GM23338 (cell line): ENCODE measurements around the gene G6PC2. TPM values are rescaled to one million over a fixed set of nuclear protein-coding genes. Genes with fewer than 3 reads are reported as not detected.

ENCODE experiments used
- ATAC-seq: fragments of 200-7000 bp; cut with Tn5 transposase; 3 replicates; pipeline ENCODE4 v1.9.1; 2020
- DNase-seq: peaks from one replicate; pipeline ENCODE4 v3.0.0-alpha.2; 2015; ENCODE audit warnings: low spot score
- H2AFZ ChIP-seq: fragments of 200-600 bp; sonication (generic); 2 replicates; pipeline ENCODE4 v1.8.0; 2016; ENCODE audit warnings: antibody characterized with exemption, mild to moderate bottlenecking, moderate library complexity
- H3F3A ChIP-seq: fragments of 200-600 bp; sonication (generic); replicated peaks from 2 replicates; pipeline ENCODE4 v1.8.0; 2017; ENCODE audit warnings: antibody characterized with exemption, mixed run types, low read depth
- H3K27ac ChIP-seq: fragments of 200-600 bp; sonication (generic); 2 replicates; pipeline ENCODE4 v1.6.1; 2016; ENCODE audit warnings: low read depth
- H3K27me3 ChIP-seq: fragments of 200-600 bp; sonication (generic); 2 replicates; pipeline ENCODE4 v1.8.0; 2016; ENCODE audit warnings: mild to moderate bottlenecking, mixed run types, moderate library complexity; ENCODE audit not compliant: insufficient read depth
- H3K36me3 ChIP-seq: fragments of 200-600 bp; sonication (generic); 2 replicates; pipeline ENCODE4 v1.8.0; 2016; ENCODE audit warnings: mild to moderate bottlenecking; ENCODE audit not compliant: insufficient read depth
- H3K4me1 ChIP-seq: fragments of 200-600 bp; sonication (generic); 2 replicates; pipeline ENCODE4 v1.8.0; 2016; ENCODE audit warnings: mild to moderate bottlenecking, moderate library complexity; ENCODE audit not compliant: insufficient read depth
- H3K4me2 ChIP-seq: fragments of 200-600 bp; sonication (generic); 2 replicates; pipeline ENCODE4 v1.7.1; 2017; ENCODE audit warnings: mixed run types
- H3K4me3 ChIP-seq: fragments of 200-600 bp; sonication (generic); 2 replicates; pipeline ENCODE4 v1.6.1; 2016; ENCODE audit warnings: mixed run types
- H3K79me2 ChIP-seq: fragments of 200-600 bp; sonication (generic); replicated peaks from 2 replicates; pipeline ENCODE4 v1.8.0; 2017; ENCODE audit warnings: mild to moderate bottlenecking; ENCODE audit not compliant: insufficient read depth
- H3K9me2 ChIP-seq: fragments of 200-600 bp; sonication (generic); 2 replicates; pipeline ENCODE4 v1.8.0; 2017; ENCODE audit not compliant: insufficient read depth
- H4K20me1 ChIP-seq: fragments of 200-600 bp; sonication (generic); replicated peaks from 2 replicates; pipeline ENCODE4 v1.8.0; 2017; ENCODE audit warnings: mild to moderate bottlenecking; ENCODE audit not compliant: insufficient read depth
- H3K27ac Mint-ChIP-seq: 2 replicates; pipeline ENCODE4 v1.8.0; 2020; ENCODE audit warnings: inconsistent platforms, mild to moderate bottlenecking, moderate library complexity, mixed read lengths
- H3K27me3 Mint-ChIP-seq: 3 replicates; pipeline ENCODE4 v1.8.0; 2022; ENCODE audit warnings: low read depth, mild to moderate bottlenecking, moderate library complexity, mixed read lengths, inconsistent platforms; ENCODE audit not compliant: insufficient read depth, poor library complexity
- H3K36me3 Mint-ChIP-seq: 3 replicates; pipeline ENCODE4 v1.8.0; 2021; ENCODE audit warnings: low read depth, mild to moderate bottlenecking, inconsistent platforms, moderate library complexity, mixed read lengths
- H3K4me1 Mint-ChIP-seq: 3 replicates; pipeline ENCODE4 v1.8.0; 2020; ENCODE audit warnings: mild to moderate bottlenecking, inconsistent platforms, mixed read lengths
- H3K4me3 Mint-ChIP-seq: 3 replicates; pipeline ENCODE4 v1.8.0; 2021; ENCODE audit warnings: moderate library complexity, mild to moderate bottlenecking, inconsistent platforms, mixed read lengths
- H3K9me3 Mint-ChIP-seq: 3 replicates; pipeline ENCODE4 v1.8.0; 2020; ENCODE audit warnings: moderate library complexity, mild to moderate bottlenecking, inconsistent platforms, mixed read lengths
- CREB1 ChIP-seq: fragments of 250-450 bp; sonication (Bioruptor Pico); IDR thresholded peaks from 2 replicates; pipeline ENCODE4 v1.5.0; 2020; ENCODE audit warnings: low read depth, mild to moderate bottlenecking, moderate library complexity
- EZH2 ChIP-seq: fragments of 200-600 bp; sonication (generic); IDR thresholded peaks from one replicate; pipeline ENCODE4 v1.8.0; 2017; ENCODE audit warnings: antibody characterized with exemption, mild to moderate bottlenecking, low read depth; ENCODE audit not compliant: unreplicated experiment
- EZH2phosphoT487 ChIP-seq: fragments of 200-600 bp; sonication (generic); IDR thresholded peaks from one replicate; pipeline ENCODE4 v1.8.1; 2018; ENCODE audit warnings: antibody characterized with exemption; ENCODE audit not compliant: unreplicated experiment
- JUNB ChIP-seq: IDR thresholded peaks from one replicate; pipeline ENCODE4 v1.6.1; 2016; ENCODE audit warnings: antibody characterized with exemption; ENCODE audit not compliant: unreplicated experiment
- NANOG ChIP-seq: IDR thresholded peaks from 2 replicates; pipeline ENCODE4 v1.6.1; 2016; ENCODE audit warnings: antibody characterized with exemption, borderline replicate concordance
- POLR2AphosphoS5 ChIP-seq: IDR thresholded peaks from 2 replicates; pipeline ENCODE4 v1.6.1; 2016; ENCODE audit warnings: antibody characterized with exemption, low read depth
- STAT1 ChIP-seq: IDR thresholded peaks from one replicate; pipeline ENCODE4 v1.6.1; 2016; ENCODE audit warnings: antibody characterized with exemption; ENCODE audit not compliant: unreplicated experiment
- ZNF114 ChIP-seq: fragments of 250-450 bp; sonication (Bioruptor Pico); IDR thresholded peaks from 2 replicates; pipeline ENCODE4 v1.5.0; 2020; ENCODE audit warnings: mild to moderate bottlenecking, moderate library complexity
- ZNF331 ChIP-seq: fragments of 250-450 bp; sonication (Bioruptor Pico); IDR thresholded peaks from 2 replicates; pipeline ENCODE4 v1.5.0; 2020; ENCODE audit warnings: low read depth, mild to moderate bottlenecking, moderate library complexity
- polyA plus RNA-seq: library from polyadenylated mRNA; unstranded; fragments of >200 nt; fragmentation: Nextera tagmentation; extraction: Ambion mirVana; gene quantifications from 2 replicates; pipeline ENCODE4 v1.2.1, GENCODE V29; 2016
- total RNA-seq: library from RNA; depleted of rRNA; stranded (reverse); fragments of >200 nt; shearing (Covaris generic); gene quantifications from 2 replicates; pipeline ENCODE4 v1.2.3, GENCODE V29; 2014
- TF ChIP-seq, protein P1 (sequence below): IDR thresholded peaks from 2 replicates; pipeline ENCODE4 v1.6.1; 2016; ENCODE audit warnings: antibody characterized with exemption
- TF ChIP-seq, protein P2 (sequence below), 2 experiments: fragments of 200-600 bp in 1 of 2; sonication (generic) in 1 of 2; conservative IDR thresholded peaks; 2 replicates each; pipeline versions ENCODE4 v1.5.1 to v1.6.1; 2016 to 2017; ENCODE audit warnings: antibody characterized with exemption in 2 of 2, low read depth in 2 of 2, mild to moderate bottlenecking in 2 of 2, moderate library complexity in 1 of 2
- TF ChIP-seq, protein P3 (sequence below): IDR thresholded peaks from one replicate; pipeline ENCODE4 v1.6.1; 2018; ENCODE audit warnings: antibody characterized with exemption; ENCODE audit not compliant: unreplicated experiment
- TF ChIP-seq, protein P4 (sequence below): fragments of 250-450 bp; sonication (Bioruptor Pico); IDR thresholded peaks from 2 replicates; pipeline ENCODE4 v1.5.0; 2020; ENCODE audit warnings: mild to moderate bottlenecking, moderate library complexity

G6PC2 gene
- total and polyA plus RNA-seq, 2 experiments from 2014 or later = not detected

DNA sequence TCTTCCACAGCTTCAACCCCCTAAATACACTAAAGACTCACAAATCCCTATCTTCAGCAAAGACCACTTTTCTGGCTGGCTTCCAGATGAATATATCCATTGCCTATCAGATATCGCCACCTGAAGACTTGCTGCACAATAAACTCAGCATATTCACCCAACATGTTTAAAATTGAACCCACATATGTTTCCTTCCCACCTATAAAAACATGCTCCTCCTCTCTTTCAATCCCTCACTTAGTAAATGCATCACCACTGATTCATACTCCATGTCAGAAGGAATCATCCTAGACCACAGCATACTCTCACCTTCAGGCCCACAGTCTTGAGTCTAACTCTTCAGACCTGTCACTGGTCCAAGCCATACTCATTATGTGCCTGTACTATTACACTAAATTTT is 16.1 kb upstream of the G6PC2 start:
- Histone ChIP-seq H3K4me1 (peaks cover 6% of the 10 kb centered on the region; the same call in 1 of the 2 replicates), H4K20me1 (no peaks in the 10 kb centered on the region), H3K36me3 (no peaks in the 10 kb centered on the region), H3K4me2 (no peak overlapping the region), H3F3A (no peaks in the 10 kb centered on the region), H3K79me2 (peaks cover 13% of the 10 kb centered on the region), H3K27ac (no peak overlapping the region), H3K27me3 (no peaks in the 10 kb centered on the region), H3K4me3 (no peak overlapping the region), H3K9me2 (no peaks in the 10 kb centered on the region), H2AFZ (no peak overlapping the region)
- no peaks in the 10 kb centered on the region for H3K9me3 Mint-ChIP-seq
- no peak for ATAC-seq
- H3K27ac Mint-ChIP-seq = no peak overlapping the region
- H3K4me1 Mint-ChIP-seq = peaks cover 5% of the 10 kb centered on the region; the same call in 1 of the 3 replicates
- H3K4me3 Mint-ChIP-seq = no peak overlapping the region
- no peak for DNase-seq
- peaks cover 26% of the 10 kb centered on the region for H3K36me3 Mint-ChIP-seq
- no peak for TF ChIP-seq CREB1
- TF ChIP-seq JUNB = no peak
- TF ChIP-seq, protein P1, sequence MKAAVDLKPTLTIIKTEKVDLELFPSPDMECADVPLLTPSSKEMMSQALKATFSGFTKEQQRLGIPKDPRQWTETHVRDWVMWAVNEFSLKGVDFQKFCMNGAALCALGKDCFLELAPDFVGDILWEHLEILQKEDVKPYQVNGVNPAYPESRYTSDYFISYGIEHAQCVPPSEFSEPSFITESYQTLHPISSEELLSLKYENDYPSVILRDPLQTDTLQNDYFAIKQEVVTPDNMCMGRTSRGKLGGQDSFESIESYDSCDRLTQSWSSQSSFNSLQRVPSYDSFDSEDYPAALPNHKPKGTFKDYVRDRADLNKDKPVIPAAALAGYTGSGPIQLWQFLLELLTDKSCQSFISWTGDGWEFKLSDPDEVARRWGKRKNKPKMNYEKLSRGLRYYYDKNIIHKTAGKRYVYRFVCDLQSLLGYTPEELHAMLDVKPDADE = no peak
- no peak for TF ChIP-seq NANOG
- TF ChIP-seq ZNF331 (CRISPR knock-in tag) = no peak
- TF ChIP-seq POLR2AphosphoS5 = no peak
- TF ChIP-seq STAT1 = no peak
- no peak for TF ChIP-seq ZNF114 (CRISPR knock-in tag)
- TF ChIP-seq, protein P2, sequence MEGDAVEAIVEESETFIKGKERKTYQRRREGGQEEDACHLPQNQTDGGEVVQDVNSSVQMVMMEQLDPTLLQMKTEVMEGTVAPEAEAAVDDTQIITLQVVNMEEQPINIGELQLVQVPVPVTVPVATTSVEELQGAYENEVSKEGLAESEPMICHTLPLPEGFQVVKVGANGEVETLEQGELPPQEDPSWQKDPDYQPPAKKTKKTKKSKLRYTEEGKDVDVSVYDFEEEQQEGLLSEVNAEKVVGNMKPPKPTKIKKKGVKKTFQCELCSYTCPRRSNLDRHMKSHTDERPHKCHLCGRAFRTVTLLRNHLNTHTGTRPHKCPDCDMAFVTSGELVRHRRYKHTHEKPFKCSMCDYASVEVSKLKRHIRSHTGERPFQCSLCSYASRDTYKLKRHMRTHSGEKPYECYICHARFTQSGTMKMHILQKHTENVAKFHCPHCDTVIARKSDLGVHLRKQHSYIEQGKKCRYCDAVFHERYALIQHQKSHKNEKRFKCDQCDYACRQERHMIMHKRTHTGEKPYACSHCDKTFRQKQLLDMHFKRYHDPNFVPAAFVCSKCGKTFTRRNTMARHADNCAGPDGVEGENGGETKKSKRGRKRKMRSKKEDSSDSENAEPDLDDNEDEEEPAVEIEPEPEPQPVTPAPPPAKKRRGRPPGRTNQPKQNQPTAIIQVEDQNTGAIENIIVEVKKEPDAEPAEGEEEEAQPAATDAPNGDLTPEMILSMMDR (conservative IDR thresholded peaks at IDR 0.05; ENCODE audit: low read depth in 2 of 2) = no peak
- TF ChIP-seq EZH2phosphoT487 = no peak
- TF ChIP-seq, protein P3, sequence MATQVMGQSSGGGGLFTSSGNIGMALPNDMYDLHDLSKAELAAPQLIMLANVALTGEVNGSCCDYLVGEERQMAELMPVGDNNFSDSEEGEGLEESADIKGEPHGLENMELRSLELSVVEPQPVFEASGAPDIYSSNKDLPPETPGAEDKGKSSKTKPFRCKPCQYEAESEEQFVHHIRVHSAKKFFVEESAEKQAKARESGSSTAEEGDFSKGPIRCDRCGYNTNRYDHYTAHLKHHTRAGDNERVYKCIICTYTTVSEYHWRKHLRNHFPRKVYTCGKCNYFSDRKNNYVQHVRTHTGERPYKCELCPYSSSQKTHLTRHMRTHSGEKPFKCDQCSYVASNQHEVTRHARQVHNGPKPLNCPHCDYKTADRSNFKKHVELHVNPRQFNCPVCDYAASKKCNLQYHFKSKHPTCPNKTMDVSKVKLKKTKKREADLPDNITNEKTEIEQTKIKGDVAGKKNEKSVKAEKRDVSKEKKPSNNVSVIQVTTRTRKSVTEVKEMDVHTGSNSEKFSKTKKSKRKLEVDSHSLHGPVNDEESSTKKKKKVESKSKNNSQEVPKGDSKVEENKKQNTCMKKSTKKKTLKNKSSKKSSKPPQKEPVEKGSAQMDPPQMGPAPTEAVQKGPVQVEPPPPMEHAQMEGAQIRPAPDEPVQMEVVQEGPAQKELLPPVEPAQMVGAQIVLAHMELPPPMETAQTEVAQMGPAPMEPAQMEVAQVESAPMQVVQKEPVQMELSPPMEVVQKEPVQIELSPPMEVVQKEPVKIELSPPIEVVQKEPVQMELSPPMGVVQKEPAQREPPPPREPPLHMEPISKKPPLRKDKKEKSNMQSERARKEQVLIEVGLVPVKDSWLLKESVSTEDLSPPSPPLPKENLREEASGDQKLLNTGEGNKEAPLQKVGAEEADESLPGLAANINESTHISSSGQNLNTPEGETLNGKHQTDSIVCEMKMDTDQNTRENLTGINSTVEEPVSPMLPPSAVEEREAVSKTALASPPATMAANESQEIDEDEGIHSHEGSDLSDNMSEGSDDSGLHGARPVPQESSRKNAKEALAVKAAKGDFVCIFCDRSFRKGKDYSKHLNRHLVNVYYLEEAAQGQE = no peak
- TF ChIP-seq, protein P4, sequence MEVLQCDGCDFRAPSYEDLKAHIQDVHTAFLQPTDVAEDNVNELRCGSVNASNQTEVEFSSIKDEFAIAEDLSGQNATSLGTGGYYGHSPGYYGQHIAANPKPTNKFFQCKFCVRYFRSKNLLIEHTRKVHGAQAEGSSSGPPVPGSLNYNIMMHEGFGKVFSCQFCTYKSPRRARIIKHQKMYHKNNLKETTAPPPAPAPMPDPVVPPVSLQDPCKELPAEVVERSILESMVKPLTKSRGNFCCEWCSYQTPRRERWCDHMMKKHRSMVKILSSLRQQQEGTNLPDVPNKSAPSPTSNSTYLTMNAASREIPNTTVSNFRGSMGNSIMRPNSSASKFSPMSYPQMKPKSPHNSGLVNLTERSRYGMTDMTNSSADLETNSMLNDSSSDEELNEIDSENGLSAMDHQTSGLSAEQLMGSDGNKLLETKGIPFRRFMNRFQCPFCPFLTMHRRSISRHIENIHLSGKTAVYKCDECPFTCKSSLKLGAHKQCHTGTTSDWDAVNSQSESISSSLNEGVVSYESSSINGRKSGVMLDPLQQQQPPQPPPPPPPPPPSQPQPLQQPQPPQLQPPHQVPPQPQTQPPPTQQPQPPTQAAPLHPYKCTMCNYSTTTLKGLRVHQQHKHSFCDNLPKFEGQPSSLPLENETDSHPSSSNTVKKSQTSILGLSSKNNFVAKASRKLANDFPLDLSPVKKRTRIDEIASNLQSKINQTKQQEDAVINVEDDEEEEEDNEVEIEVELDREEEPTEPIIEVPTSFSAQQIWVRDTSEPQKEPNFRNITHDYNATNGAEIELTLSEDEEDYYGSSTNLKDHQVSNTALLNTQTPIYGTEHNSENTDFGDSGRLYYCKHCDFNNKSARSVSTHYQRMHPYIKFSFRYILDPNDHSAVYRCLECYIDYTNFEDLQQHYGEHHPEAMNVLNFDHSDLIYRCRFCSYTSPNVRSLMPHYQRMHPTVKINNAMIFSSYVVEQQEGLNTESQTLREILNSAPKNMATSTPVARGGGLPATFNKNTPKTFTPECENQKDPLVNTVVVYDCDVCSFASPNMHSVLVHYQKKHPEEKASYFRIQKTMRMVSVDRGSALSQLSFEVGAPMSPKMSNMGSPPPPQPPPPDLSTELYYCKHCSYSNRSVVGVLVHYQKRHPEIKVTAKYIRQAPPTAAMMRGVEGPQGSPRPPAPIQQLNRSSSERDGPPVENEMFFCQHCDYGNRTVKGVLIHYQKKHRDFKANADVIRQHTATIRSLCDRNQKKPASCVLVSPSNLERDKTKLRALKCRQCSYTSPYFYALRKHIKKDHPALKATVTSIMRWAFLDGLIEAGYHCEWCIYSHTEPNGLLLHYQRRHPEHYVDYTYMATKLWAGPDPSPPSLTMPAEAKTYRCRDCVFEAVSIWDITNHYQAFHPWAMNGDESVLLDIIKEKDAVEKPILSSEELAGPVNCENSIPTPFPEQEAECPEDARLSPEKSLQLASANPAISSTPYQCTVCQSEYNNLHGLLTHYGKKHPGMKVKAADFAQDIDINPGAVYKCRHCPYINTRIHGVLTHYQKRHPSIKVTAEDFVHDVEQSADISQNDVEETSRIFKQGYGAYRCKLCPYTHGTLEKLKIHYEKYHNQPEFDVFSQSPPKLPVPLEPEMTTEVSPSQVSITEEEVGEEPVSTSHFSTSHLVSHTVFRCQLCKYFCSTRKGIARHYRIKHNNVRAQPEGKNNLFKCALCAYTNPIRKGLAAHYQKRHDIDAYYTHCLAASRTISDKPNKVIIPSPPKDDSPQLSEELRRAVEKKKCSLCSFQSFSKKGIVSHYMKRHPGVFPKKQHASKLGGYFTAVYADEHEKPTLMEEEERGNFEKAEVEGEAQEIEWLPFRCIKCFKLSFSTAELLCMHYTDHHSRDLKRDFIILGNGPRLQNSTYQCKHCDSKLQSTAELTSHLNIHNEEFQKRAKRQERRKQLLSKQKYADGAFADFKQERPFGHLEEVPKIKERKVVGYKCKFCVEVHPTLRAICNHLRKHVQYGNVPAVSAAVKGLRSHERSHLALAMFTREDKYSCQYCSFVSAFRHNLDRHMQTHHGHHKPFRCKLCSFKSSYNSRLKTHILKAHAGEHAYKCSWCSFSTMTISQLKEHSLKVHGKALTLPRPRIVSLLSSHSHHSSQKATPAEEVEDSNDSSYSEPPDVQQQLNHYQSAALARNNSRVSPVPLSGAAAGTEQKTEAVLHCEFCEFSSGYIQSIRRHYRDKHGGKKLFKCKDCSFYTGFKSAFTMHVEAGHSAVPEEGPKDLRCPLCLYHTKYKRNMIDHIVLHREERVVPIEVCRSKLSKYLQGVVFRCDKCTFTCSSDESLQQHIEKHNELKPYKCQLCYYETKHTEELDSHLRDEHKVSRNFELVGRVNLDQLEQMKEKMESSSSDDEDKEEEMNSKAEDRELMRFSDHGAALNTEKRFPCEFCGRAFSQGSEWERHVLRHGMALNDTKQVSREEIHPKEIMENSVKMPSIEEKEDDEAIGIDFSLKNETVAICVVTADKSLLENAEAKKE (CRISPR knock-in tag) = no peak
- TF ChIP-seq EZH2 = no peak
- no peaks in the 10 kb centered on the region for H3K27me3 Mint-ChIP-seq
